NT2/D1 (cell line): ENCODE results near the gene PRKAR2B.

Experiments
- SUZ12 ChIP-seq: IDR thresholded peaks from 2 replicates; pipeline ENCODE4 v1.6.1; 2011; ENCODE audit not compliant: insufficient read length, insufficient read depth; ENCODE audit errors: extremely low read depth
- YY1 ChIP-seq: IDR thresholded peaks from 2 replicates; pipeline ENCODE4 v1.6.1; 2011; ENCODE audit not compliant: insufficient read length, insufficient read depth
- ZNF274 ChIP-seq: IDR thresholded peaks from 2 replicates; pipeline ENCODE4 v1.6.1; 2011; ENCODE audit warnings: mild to moderate bottlenecking, low read depth, low read length

DNA sequence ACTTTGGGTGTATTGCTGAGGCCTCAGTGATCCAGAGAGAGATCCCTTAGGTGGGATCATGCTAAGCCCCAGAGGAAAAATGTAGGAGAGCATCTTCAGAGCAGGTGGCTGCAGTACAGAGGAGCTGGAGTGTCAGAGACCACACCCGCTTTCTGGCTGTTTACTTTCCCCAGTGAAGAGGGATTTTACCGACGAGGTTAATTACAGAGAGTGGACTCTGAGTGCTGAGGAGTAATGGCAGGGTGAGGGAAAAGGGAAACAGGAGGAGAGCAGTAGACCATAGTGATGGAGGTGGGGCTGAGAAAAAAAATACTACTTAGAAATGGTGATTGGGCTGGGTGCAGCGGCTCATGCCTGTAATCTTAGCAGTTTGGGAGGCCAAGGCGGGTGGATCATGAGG is 81.0 kb downstream of the PRKAR2B start:
- no peak for TF ChIP-seq ZNF274
- no peak for TF ChIP-seq SUZ12
- no peak for TF ChIP-seq YY1
